GM13977 (cell line): ENCODE data around the gene NAV1.

Source experiments
- DNase-seq: peaks from one replicate; pipeline ENCODE4 v3.0.0; 2012; ENCODE audit warnings: low spot score
- CTCF ChIP-seq: IDR thresholded peaks from 2 replicates; pipeline ENCODE4 v1.5.1; 2012; ENCODE audit warnings: mild to moderate bottlenecking, control low read depth; ENCODE audit not compliant: insufficient read depth; ENCODE audit errors: extremely low read depth, missing control alignments
- in situ Hi-C: fragments of 300-500 bp; cut with MboI; formaldehyde crosslinking; loops from one replicate; pipeline ENCODE4 v1.12.0; 2022; ENCODE audit warnings: low sequenced_read_pairs, low pct_unique_long_range_greater_than_20kb, mixed read lengths, inconsistent platforms; ENCODE audit not compliant: unreplicated experiment

Gene NAV1

GRCh38 chr1:201535046-201535918 is 3.6 kb upstream of the NAV1 start:
- TF ChIP-seq CTCF: no peak
- in situ Hi-C loops: no loop called here
- DNase-seq: no peak

GRCh38 chr1:201535919-201536245 is 3.0 kb upstream of the NAV1 start:
- no peak for DNase-seq
- TF ChIP-seq CTCF: no peak
- in situ Hi-C loops: no loop called here

GRCh38 chr1:201536558-201536957 is 2.4 kb upstream of the NAV1 start:
- in situ Hi-C loops: no loop called here
- TF ChIP-seq CTCF: no peak
- DNase-seq: no peak

GRCh38 chr1:201537028-201537427 is 1.9 kb upstream of the NAV1 start:
- no peak for DNase-seq
- TF ChIP-seq CTCF: no peak
- in situ Hi-C loops: no loop called here

- in situ Hi-C loops: no loop called here
- no peak for TF ChIP-seq CTCF
- no peak for DNase-seq
These were observed 1.5 kb upstream of the NAV1 start for GRCh38 chr1:201537467-201537866.

GRCh38 chr1:201537891-201538611 is 876 bp upstream of the NAV1 start:
- TF ChIP-seq CTCF: no peak
- no peak for DNase-seq
- in situ Hi-C loops: no loop called here
